Measurements from ENCODE around the gene PCCA.

DNA sequence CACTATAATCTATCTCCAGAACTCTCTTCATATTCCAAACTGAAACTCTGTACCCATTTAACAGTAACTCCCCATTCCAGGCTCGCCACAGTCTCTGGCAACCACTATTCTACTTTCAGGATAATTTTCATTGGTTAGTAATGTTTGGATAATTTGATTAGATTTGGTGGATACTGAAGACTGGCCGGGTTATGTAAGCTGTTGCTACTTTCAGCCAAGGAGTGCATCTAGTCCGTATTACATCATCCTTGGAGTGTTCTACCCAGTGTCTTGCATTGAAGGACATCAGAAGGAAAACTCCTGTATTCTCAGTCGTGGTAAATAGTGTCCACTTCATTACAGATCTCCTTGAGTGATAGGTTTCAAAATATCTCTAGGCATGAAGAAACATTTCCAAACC, 60.5 kb downstream of the PCCA start:
- TF ChIP-seq, protein P1, sequence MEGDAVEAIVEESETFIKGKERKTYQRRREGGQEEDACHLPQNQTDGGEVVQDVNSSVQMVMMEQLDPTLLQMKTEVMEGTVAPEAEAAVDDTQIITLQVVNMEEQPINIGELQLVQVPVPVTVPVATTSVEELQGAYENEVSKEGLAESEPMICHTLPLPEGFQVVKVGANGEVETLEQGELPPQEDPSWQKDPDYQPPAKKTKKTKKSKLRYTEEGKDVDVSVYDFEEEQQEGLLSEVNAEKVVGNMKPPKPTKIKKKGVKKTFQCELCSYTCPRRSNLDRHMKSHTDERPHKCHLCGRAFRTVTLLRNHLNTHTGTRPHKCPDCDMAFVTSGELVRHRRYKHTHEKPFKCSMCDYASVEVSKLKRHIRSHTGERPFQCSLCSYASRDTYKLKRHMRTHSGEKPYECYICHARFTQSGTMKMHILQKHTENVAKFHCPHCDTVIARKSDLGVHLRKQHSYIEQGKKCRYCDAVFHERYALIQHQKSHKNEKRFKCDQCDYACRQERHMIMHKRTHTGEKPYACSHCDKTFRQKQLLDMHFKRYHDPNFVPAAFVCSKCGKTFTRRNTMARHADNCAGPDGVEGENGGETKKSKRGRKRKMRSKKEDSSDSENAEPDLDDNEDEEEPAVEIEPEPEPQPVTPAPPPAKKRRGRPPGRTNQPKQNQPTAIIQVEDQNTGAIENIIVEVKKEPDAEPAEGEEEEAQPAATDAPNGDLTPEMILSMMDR (IDR thresholded peaks at IDR 0.05): no peak
- TF ChIP-seq GABPA (IDR thresholded peaks at IDR 0.05; ENCODE audit: low read depth) (no peak), NFIC (IDR thresholded peaks at IDR 0.05; ENCODE audit: borderline replicate concordance) (no peak), EZH2phosphoT487 (IDR thresholded peaks at IDR 0.05; ENCODE audit: borderline replicate concordance, low read depth) (no peak)
- TF ChIP-seq, protein P2, sequence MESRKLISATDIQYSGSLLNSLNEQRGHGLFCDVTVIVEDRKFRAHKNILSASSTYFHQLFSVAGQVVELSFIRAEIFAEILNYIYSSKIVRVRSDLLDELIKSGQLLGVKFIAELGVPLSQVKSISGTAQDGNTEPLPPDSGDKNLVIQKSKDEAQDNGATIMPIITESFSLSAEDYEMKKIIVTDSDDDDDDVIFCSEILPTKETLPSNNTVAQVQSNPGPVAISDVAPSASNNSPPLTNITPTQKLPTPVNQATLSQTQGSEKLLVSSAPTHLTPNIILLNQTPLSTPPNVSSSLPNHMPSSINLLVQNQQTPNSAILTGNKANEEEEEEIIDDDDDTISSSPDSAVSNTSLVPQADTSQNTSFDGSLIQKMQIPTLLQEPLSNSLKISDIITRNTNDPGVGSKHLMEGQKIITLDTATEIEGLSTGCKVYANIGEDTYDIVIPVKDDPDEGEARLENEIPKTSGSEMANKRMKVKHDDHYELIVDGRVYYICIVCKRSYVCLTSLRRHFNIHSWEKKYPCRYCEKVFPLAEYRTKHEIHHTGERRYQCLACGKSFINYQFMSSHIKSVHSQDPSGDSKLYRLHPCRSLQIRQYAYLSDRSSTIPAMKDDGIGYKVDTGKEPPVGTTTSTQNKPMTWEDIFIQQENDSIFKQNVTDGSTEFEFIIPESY (IDR thresholded peaks at IDR 0.05; ENCODE audit: borderline replicate concordance, low read depth): no peak
